NB4 (cell line): Measurements from ENCODE around the gene SEMA3C.

Experiments
- DNase-seq: peaks from one replicate; pipeline ENCODE4 v3.0.0; 2010; ENCODE audit warnings: low read depth
- H3K4me3 ChIP-seq: one replicate; pipeline ENCODE4 v1.5.1; 2011; ENCODE audit warnings: mild to moderate bottlenecking, low read depth, low read length, moderate library complexity
- CTCF ChIP-seq: IDR thresholded peaks from one replicate; pipeline ENCODE4 v1.5.1; 2012; ENCODE audit warnings: low read depth, low read length
- MYC ChIP-seq: IDR thresholded peaks from 2 replicates; pipeline ENCODE4 v1.6.1; 2011; ENCODE audit warnings: low read depth, low read length
- POLR2A ChIP-seq: IDR thresholded peaks from 2 replicates; pipeline ENCODE4 v1.6.1; 2011; ENCODE audit warnings: mild to moderate bottlenecking; ENCODE audit not compliant: insufficient read length; ENCODE audit errors: extremely low read depth
- TF ChIP-seq, protein P1 (sequence below): IDR thresholded peaks from 2 replicates; pipeline ENCODE4 v1.6.1; 2011; ENCODE audit warnings: low read depth, low read length

The SEMA3C gene

DNA sequence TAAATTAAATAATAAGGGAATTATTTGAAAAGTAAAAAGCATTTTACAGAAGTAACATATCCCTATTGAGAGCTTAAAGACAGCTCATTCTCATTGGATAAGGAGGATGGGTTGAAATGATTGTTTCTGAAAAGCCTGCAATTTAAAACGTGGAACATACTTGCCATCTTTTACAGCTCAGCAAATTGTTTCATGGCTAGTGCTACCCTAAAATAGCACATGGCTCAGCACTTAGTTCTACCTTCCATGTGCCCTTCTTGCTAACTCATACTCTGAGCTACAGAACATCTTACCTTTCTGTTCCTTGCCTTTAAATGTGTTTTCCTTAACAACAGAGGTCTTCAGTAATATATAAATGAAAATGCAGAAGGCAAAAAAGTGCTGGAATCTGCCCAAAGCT lies 8.6 kb downstream of the SEMA3C start:
- no peak for DNase-seq
- no peak overlapping the region for H3K4me3 ChIP-seq
- TF ChIP-seq, protein P1, sequence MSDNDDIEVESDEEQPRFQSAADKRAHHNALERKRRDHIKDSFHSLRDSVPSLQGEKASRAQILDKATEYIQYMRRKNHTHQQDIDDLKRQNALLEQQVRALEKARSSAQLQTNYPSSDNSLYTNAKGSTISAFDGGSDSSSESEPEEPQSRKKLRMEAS: no peak
- TF ChIP-seq POLR2A: no peak
- no peak for TF ChIP-seq CTCF
- TF ChIP-seq MYC: no peak

- no peak for TF ChIP-seq POLR2A
- no peak for TF ChIP-seq CTCF
- TF ChIP-seq, protein P1: no peak
- TF ChIP-seq MYC: no peak
- no peak overlapping the region for H3K4me3 ChIP-seq
- DNase-seq: no peak
Observed at GRCh38 chr7:80908360-80908797, 10.5 kb downstream of the SEMA3C start.

GRCh38 chr7:80907612-80908011 lies 11.2 kb downstream of the SEMA3C start:
- no peak overlapping the region for H3K4me3 ChIP-seq
- TF ChIP-seq, protein P1: no peak
- TF ChIP-seq POLR2A (no peak), CTCF (no peak), MYC (no peak)
- no peak for DNase-seq

DNA sequence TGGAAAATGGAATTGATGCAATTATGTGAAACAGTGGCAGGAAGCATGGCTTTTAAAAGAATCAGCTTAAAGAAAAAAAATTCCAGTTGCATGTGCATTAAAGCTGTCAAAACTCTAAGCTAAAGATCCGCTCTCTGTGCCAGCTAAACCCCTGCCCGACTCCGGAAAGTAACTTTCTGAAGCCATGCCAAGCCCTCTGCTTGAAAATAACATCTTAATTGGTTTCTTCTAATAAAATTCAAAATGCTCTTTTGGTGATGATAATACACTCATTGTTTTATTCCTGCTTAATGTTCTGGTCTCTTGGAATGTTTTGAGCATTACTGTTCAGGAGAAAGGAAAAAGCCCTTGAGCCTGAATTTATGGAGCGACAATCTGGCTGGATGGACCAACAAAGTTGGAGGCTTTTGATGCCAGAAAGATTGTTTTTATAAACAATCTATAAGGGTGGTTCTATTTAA lies 11.7 kb downstream of the SEMA3C start:
- no peak overlapping the region for H3K4me3 ChIP-seq
- TF ChIP-seq POLR2A: no peak
- no peak for TF ChIP-seq MYC
- DNase-seq: no peak

GRCh38 chr7:80905334-80905733 lies 13.5 kb downstream of the SEMA3C start:
- TF ChIP-seq, protein P1: no peak
- TF ChIP-seq MYC (no peak), POLR2A (no peak)
- DNase-seq: no peak
- H3K4me3 ChIP-seq: no peak overlapping the region

- H3K4me3 ChIP-seq: no peak overlapping the region
- no peak for TF ChIP-seq POLR2A
- TF ChIP-seq, protein P1: no peak
- no peak for TF ChIP-seq MYC
- no peak for TF ChIP-seq CTCF
Observed at GRCh38 chr7:80902716-80903308, 16.0 kb downstream of the SEMA3C start.

More at GRCh38 chr7:80902716-80903308, 16.0 kb downstream of the SEMA3C start:
- DNase-seq: no peak
